ENCODE measurements around the gene SHTN1.

Gene SHTN1

DNA sequence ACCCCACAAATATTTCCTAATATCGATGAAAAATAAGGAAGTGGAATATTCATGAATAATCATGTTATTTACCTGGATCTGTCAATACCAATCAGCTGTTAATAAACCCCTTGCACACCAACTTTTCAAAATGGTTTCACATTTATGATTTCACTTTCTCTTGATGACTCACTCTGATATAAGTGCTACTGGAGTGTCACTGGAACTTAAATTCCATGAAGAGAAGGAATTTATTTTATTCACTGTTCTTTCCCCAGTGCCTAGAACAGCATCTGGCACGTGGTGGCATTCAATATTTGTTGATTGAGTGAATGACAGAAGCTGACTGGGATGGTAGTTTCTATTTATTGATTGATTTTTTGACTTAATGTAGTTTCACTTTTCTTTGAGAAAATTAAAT is 159.2 kb downstream of the SHTN1 start:
- no peak for DNase-seq
- intact Hi-C loops (cut with DNase I): loop anchor here (5.0 kb wide), 1 partner anchor 321 kb away; no protein-coding TSS in a partner anchor

DNA sequence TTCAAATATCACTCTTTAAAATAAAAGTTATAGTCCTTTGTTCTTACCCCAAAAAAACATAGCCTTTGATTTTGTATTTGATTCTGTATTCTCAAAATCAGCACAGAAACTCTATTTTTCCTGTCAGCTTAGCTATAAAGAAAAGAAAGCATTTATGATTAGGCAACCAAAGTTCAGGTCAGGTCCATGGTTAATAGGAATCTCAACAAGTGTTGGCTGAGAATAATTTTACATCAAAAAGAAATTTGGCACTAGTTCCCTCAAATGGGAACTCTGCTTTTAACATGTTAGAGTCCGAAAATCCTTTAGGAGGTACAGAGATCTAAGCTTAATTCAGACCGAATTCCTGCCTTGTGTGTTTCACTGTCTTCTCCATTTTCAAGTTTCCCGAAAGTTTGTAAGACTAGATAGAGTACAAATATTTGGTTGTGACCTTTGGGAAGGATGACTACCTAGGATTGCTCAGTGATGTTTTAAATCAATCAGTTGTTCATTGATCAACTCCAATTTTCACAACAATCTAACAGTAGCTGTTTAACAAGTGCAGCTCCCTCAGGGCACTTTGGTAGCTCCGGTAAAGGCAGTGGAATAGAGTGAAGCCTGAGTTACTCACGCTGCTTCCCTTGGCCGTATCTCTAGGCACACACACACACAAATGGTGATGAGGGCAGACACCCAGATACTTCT is 164.5 kb downstream of the SHTN1 start:
- DNase-seq: no peak
- intact Hi-C loops (cut with DNase I): no loop called here

DNA sequence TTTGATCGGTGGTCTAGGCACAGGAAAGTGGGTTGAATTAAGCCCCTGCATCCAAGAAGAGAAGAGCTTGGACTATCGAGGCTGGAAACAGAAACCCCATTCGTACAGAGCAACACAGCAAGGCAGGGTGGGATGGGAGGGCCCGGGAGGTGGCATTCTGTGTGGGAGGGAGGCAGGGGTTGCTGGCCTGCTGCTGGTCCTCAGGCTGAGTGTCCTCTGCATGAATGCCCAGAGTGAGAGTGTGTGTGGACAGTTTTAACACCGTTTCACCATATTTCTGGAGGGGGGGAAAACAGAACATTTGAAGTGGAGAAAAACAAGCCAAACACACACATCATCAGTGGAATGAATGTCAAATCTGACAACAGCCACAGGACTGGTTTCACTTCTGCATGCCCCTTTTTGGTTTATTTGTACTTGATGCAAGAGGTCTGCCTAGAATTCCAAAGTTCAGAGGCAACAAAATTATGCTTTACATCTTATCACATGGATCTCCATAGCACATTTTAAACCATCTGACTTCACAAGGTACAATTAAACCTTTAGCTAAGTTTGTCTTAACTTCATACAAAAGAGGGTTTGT is 166.8 kb downstream of the SHTN1 start:
- DNase-seq: no peak
- intact Hi-C loops (cut with DNase I): no loop called here

- no peak for DNase-seq
These were observed 168.0 kb downstream of the SHTN1 start for GRCh38 chr10:116836902-116837523.

DNA sequence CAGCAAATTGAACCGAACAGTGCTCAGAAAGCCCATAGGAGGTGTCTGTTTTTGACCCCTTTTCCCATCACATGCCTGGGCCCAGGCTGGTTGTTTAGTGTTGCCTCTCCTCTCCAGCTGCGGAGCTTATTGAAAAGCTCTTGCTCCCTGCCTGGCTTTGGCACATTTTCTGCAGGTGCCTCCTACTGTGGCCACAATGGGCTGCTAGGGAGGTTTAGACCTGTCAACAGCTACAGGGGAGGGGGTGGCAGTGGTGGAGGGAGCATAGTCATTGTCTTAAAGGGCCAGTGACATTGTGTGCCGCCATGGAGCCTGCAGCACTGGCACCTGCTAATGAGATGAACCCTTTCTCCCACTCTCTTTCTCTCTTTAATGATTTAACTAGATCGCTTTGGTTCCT is 168.9 kb downstream of the SHTN1 start:
- DNase-seq: no peak
- intact Hi-C loops (cut with DNase I): no loop called here

More at GRCh38 chr10:116836902-116837523, 168.0 kb downstream of the SHTN1 start:
- intact Hi-C loops (cut with DNase I): no loop called here

GRCh38 chr10:116835658-116836057 is 169.3 kb downstream of the SHTN1 start:
- intact Hi-C loops (cut with DNase I): no loop called here
- DNase-seq: no peak

- DNase-seq: no peak
- intact Hi-C loops (cut with DNase I): no loop called here
These were observed 170.7 kb downstream of the SHTN1 start for GRCh38 chr10:116833986-116834985.

- no peak for DNase-seq
- intact Hi-C loops (cut with DNase I): no loop called here
These were observed 173.2 kb downstream of the SHTN1 start for GRCh38 chr10:116831790-116832189.

Measured in posterior cingulate gyrus (tissue), 11 donors.